NCI-H345 treated with DMSO at 0.1 percent for 48 hours (cell line): ENCODE measurements around the gene ARHGAP8.
"Not testable (repeated sequence)": the region's sequence is repeated elsewhere in the genome, so short reads cannot be mapped to it uniquely, and the experiment has no call there.

ENCODE experiments used
- DNase-seq: peaks from one replicate; lab custom pipeline; 2025; ENCODE audit not compliant: unreplicated experiment; lab: John Stamatoyannopoulos, UW

ARHGAP8 gene

GRCh38 chr22:44850946-44851345 is 98.6 kb downstream of the ARHGAP8 start:
- DNase-seq: no peak

- DNase-seq: not testable (repeated sequence)
Measured at GRCh38 chr22:44854641-44855040, 102.3 kb downstream of the ARHGAP8 start.

GRCh38 chr22:44855855-44856254 is 103.5 kb downstream of the ARHGAP8 start:
- no peak for DNase-seq

GRCh38 chr22:44858819-44859218 is 106.4 kb downstream of the ARHGAP8 start:
- not testable (repeated sequence) for DNase-seq

- DNase-seq: no peak
Measured at GRCh38 chr22:44859641-44860040, 107.3 kb downstream of the ARHGAP8 start.

GRCh38 chr22:44860311-44860710 is 107.9 kb downstream of the ARHGAP8 start:
- DNase-seq: no peak

GRCh38 chr22:44861245-44861644 is 108.9 kb downstream of the ARHGAP8 start:
- DNase-seq: no peak

- no peak for DNase-seq
Measured at GRCh38 chr22:44862281-44862680, 109.9 kb downstream of the ARHGAP8 start.

GRCh38 chr22:44862981-44863860 is 110.8 kb downstream of the ARHGAP8 start:
- DNase-seq: no peak

- DNase-seq: no peak
Measured at GRCh38 chr22:44865193-44866057, 113.0 kb downstream of the ARHGAP8 start.

GRCh38 chr22:44869196-44869595 is 116.8 kb downstream of the ARHGAP8 start:
- no peak for DNase-seq

GRCh38 chr22:44870021-44870420 is 117.6 kb downstream of the ARHGAP8 start:
- DNase-seq: no peak

- no peak for DNase-seq
Measured at GRCh38 chr22:44871782-44872181, 119.4 kb downstream of the ARHGAP8 start.

GRCh38 chr22:44876921-44877320 is 124.5 kb downstream of the ARHGAP8 start:
- no peak for DNase-seq

- no peak for DNase-seq
Measured at GRCh38 chr22:44878483-44879300, 126.3 kb downstream of the ARHGAP8 start.

- no peak for DNase-seq
Measured at GRCh38 chr22:44879301-44879680, 126.9 kb downstream of the ARHGAP8 start.

GRCh38 chr22:44880610-44881290 is 128.4 kb downstream of the ARHGAP8 start:
- no peak for DNase-seq

GRCh38 chr22:44881624-44882023 is 129.2 kb downstream of the ARHGAP8 start:
- no peak for DNase-seq

- no peak for DNase-seq
Measured at GRCh38 chr22:44882226-44882905, 130.0 kb downstream of the ARHGAP8 start.

- DNase-seq: no peak
Measured at GRCh38 chr22:44883011-44883421, 130.6 kb downstream of the ARHGAP8 start.
